Duodenal mucosa (tissue), 2 donors: ENCODE results near the gene CFHR3.
"Not testable (repeated sequence)": the region's sequence is repeated elsewhere in the genome, so short reads cannot be mapped to it uniquely, and the experiment has no call there.

ENCODE experiments used
- H3K27ac ChIP-seq: one replicate; pipeline ENCODE4 v1.7.0; 2013; ENCODE audit warnings: low read depth, low read length
- H3K27me3 ChIP-seq, 2 donors: one replicate each; pipeline ENCODE4 v1.7.0; 2013; ENCODE audit warnings: low read length in 2 of 2, control low read depth in 1 of 2; ENCODE audit not compliant: insufficient read depth in 2 of 2, control insufficient read depth in 1 of 2
- H3K36me3 ChIP-seq, 2 donors: one replicate each; pipeline ENCODE4 v1.7.0; 2013; ENCODE audit warnings: low read length in 2 of 2, control low read depth in 1 of 2; ENCODE audit not compliant: insufficient read depth in 2 of 2, control insufficient read depth in 1 of 2
- H3K4me1 ChIP-seq, 2 donors: one replicate each; pipeline ENCODE4 v1.7.0; 2013; ENCODE audit warnings: low read length in 2 of 2, control low read depth in 1 of 2; ENCODE audit not compliant: insufficient read depth in 2 of 2, control insufficient read depth in 1 of 2
- H3K4me3 ChIP-seq, 2 donors: one replicate each; pipeline ENCODE4 v1.7.0; 2013; ENCODE audit warnings: low read length in 2 of 2, low read depth in 1 of 2
- H3K9ac ChIP-seq, 2 donors: one replicate each; pipeline ENCODE4 v1.7.0; 2013; ENCODE audit warnings: low read length in 2 of 2, low read depth in 1 of 2
- H3K9me3 ChIP-seq, 2 donors: one replicate each; pipeline ENCODE4 v1.7.0; 2013; ENCODE audit warnings: low read length in 2 of 2, control low read depth in 1 of 2; ENCODE audit not compliant: control insufficient read depth in 1 of 2

CFHR3 gene

GRCh38 chr1:196774603-196775002 is at the start of gene CFHR3:
Gene CFHR3, plus strand, starts transcription at chr1:196774840. Its CDS starts 47 bp downstream, at chr1:196774887.
- no peak within 1 kb of the TSS for H3K9ac ChIP-seq

GRCh38 chr1:196732526-196732925 is 42.1 kb upstream of the CFHR3 start:
- no peaks in the 10 kb centered on the region for H3K27me3 ChIP-seq
- H3K4me1 ChIP-seq = no peaks in the 10 kb centered on the region
- no peak overlapping the region for H3K9ac ChIP-seq
- H3K4me3 ChIP-seq = no peak overlapping the region
- no peaks in the 10 kb centered on the region for H3K36me3 ChIP-seq
- no peak overlapping the region for H3K27ac ChIP-seq
- H3K9me3 ChIP-seq = no peaks in the 10 kb centered on the region

More at GRCh38 chr1:196774603-196775002, at the start of gene CFHR3:
- no peak within 1 kb of the TSS for H3K27ac ChIP-seq
- no peak within 1 kb of the TSS for H3K4me3 ChIP-seq
- H3K27me3 ChIP-seq = no peaks in the 10 kb centered on the region
- H3K4me1 ChIP-seq = no peaks in the 10 kb centered on the region
- no peaks in the 10 kb centered on the region for H3K9me3 ChIP-seq
- H3K36me3 ChIP-seq = no peaks in the 10 kb centered on the region

- Histone ChIP-seq H3K4me3 (no peak overlapping the region), H3K9me3 (peaks cover 0 to 6% of the 10 kb centered on the region in 2 donors), H3K9ac (no peak overlapping the region), H3K4me1 (no peaks in the 10 kb centered on the region), H3K27ac (no peak overlapping the region), H3K27me3 (no peaks in the 10 kb centered on the region), H3K36me3 (no peaks in the 10 kb centered on the region)
Measured at GRCh38 chr1:196733091-196733970, 41.3 kb upstream of the CFHR3 start.

- peaks cover 5 to 12% of the 10 kb centered on the region in 2 donors for H3K9me3 ChIP-seq
- no peaks in the 10 kb centered on the region for H3K27me3 ChIP-seq
- no peak overlapping the region for H3K4me3 ChIP-seq
- no peaks in the 10 kb centered on the region for H3K4me1 ChIP-seq
- H3K36me3 ChIP-seq = no peaks in the 10 kb centered on the region
- no peak overlapping the region for H3K9ac ChIP-seq
- no peak overlapping the region for H3K27ac ChIP-seq
Measured at GRCh38 chr1:196734006-196734405, 40.6 kb upstream of the CFHR3 start.

GRCh38 chr1:196734460-196734859 is 40.2 kb upstream of the CFHR3 start:
- H3K36me3 ChIP-seq = no peaks in the 10 kb centered on the region
- no peaks in the 10 kb centered on the region for H3K27me3 ChIP-seq
- H3K9ac ChIP-seq = no peak overlapping the region

GRCh38 chr1:196738730-196739129 is 35.9 kb upstream of the CFHR3 start:
- Histone ChIP-seq H3K9me3 (peaks cover 8 to 13% of the 10 kb centered on the region in 2 donors), H3K4me3 (no peak overlapping the region), H3K27ac (no peak overlapping the region), H3K36me3 (no peaks in the 10 kb centered on the region), H3K27me3 (no peaks in the 10 kb centered on the region), H3K4me1 (no peaks in the 10 kb centered on the region), H3K9ac (no peak overlapping the region)

More at GRCh38 chr1:196734460-196734859, 40.2 kb upstream of the CFHR3 start:
- Histone ChIP-seq H3K27ac (no peak overlapping the region), H3K4me3 (no peak overlapping the region), H3K9me3 (peaks cover 5 to 13% of the 10 kb centered on the region in 2 donors), H3K4me1 (no peaks in the 10 kb centered on the region)

GRCh38 chr1:196743244-196743643 is 31.4 kb upstream of the CFHR3 start:
- H3K27me3 ChIP-seq, H3K4me3 ChIP-seq, H3K36me3 ChIP-seq, H3K27ac ChIP-seq, H3K9ac ChIP-seq, H3K9me3 ChIP-seq, H3K4me1 ChIP-seq: not testable (repeated sequence)

- H3K27me3 ChIP-seq, H3K4me3 ChIP-seq, H3K9me3 ChIP-seq, H3K9ac ChIP-seq, H3K36me3 ChIP-seq, H3K4me1 ChIP-seq, H3K27ac ChIP-seq: not testable (repeated sequence)
Measured at GRCh38 chr1:196765019-196765740, 9.5 kb upstream of the CFHR3 start.

GRCh38 chr1:196769823-196770222 is 4.8 kb upstream of the CFHR3 start:
- not testable (repeated sequence) for H3K4me1 ChIP-seq, H3K27me3 ChIP-seq, H3K9ac ChIP-seq, H3K9me3 ChIP-seq, H3K27ac ChIP-seq, H3K36me3 ChIP-seq, H3K4me3 ChIP-seq

- Histone ChIP-seq H3K27ac (no peak overlapping the region), H3K27me3 (no peaks in the 10 kb centered on the region), H3K9ac (no peak overlapping the region), H3K4me3 (no peak overlapping the region), H3K9me3 (no peaks in the 10 kb centered on the region), H3K36me3 (no peaks in the 10 kb centered on the region), H3K4me1 (no peaks in the 10 kb centered on the region)
Measured at GRCh38 chr1:196773713-196774112, 927 bp upstream of the CFHR3 start.
